Measurements from ENCODE around the gene SIL1. TPM values are rescaled to one million over a fixed set of nuclear protein-coding genes. Genes with fewer than 3 reads are reported as not detected.
A peak's percentile ranks its signal among the peaks of the same experiment; 100 is the strongest.
"Not testable (repeated sequence)": the region's sequence is repeated elsewhere in the genome, so short reads cannot be mapped to it uniquely, and the experiment has no call there.

Gene SIL1
- total and polyA plus RNA-seq, 2 of the 13 experiments (the other 11 are each of a cell fraction or from before 2014, with no cell fraction given) = 26.0 to 30.0 TPM

DNA sequence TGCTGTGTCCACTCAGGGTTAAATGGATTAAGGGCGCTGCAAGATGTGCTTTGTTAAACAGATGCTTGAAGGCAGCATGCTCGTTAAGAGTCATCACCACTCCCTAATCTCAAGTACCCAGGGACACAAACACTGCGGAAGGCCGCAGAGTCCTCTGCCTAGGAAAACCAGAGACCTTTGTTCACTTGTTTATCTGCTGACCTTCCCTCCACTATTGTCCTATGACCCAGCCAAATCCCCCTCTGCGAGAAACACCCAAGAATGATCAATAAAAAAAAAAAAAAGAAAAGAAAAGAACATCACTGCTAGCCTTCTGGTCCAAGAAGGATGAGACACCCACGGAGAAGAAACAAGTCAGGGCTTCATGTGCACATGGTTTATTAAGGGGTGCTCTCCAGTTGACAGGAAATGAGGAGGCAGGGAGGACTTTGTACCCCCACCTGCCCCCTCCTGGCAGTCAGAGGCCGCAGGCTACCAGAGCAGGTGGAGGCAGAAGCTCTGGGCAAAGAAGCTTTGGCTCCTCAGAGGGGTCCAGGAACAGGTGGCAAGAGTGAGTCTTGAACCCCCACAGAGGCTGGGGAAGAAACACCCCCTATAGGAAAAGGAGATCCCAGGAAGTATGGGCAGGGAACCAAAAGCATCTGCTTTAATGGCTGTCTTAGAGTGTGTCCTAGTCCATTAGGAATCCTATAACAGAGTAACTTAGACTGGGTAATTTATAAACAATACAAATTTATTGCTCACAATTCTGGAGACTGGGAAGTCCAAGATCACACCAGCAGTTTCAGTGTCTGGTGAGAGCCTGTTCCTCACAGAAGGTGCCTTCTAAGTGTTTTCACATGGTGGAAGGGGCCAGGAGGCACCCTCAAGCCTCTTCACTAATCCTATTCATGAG is 140.9 kb downstream of the SIL1 start:
- H3K36me3 ChIP-seq (replicated peaks in 1 of 2; ENCODE audit: control insufficient read depth in 1 of 2, insufficient read depth in 2 of 2, low read length in 2 of 2); H3K9me3 ChIP-seq (ENCODE audit: low read length); FAIRE-seq; POLR2A ChIA-PET; H3K9ac ChIP-seq (ENCODE audit: insufficient read depth, low read depth, low read length); BruUV-seq (replicated peaks); H3K27me3 ChIP-seq (ENCODE audit: control insufficient read depth in 1 of 2, insufficient read depth in 2 of 2, low read length in 2 of 2); H3K79me2 ChIP-seq (ENCODE audit: insufficient read depth, low read length); intact Hi-C loops (cut with micrococcal nuclease; ENCODE audit: unreplicated experiment); H4K20me1 ChIP-seq (ENCODE audit: insufficient read depth, low read length); in situ Hi-C loops (cut with HindIII; ENCODE audit: extremely low pct_ligation_motif_present, low pct_unique_long_range_greater_than_20kb); CTCF ChIA-PET (ENCODE audit: low intra/inter-chr PET ratio, low total read pairs); H3K4me3 ChIP-seq (replicated peaks in 1 of 3; ENCODE audit: insufficient read depth in 1 of 3, low read depth in 2 of 3, low read length in 3 of 3): not testable (repeated sequence)
- peak; percentile 23 for DNase-seq (ENCODE audit: low spot score)
- WGBS (ENCODE audit: low lambda C conversion rate) = 47% methylated on average over 4 of the region's 7 CpGs
- H3K4me2 ChIP-seq (ENCODE audit: low read depth, low read length) = peak overlapping the region; percentile 45
- H3K4me1 ChIP-seq (ENCODE audit: insufficient read depth, low read length) = peaks cover 16% of the 10 kb centered on the region
- H2AFZ ChIP-seq (ENCODE audit: low read length) = peak overlapping the region; percentile 60
- peak overlapping the region; percentile 44 for H3K27ac ChIP-seq (ENCODE audit: extremely low read length, insufficient read depth, low read length)
- peak; percentile 96 for ATAC-seq
- TF ChIP-seq ZNF564 (CRISPR knock-in tag; IDR thresholded peaks at IDR 0.05) (peak; percentile 76; the same call in 1 of the 2 replicates), BCL6 (CRISPR knock-in tag; IDR thresholded peaks at IDR 0.05) (peak; percentile 59), PPARG (CRISPR knock-in tag; conservative IDR thresholded peaks at IDR 0.05) (0 out of 2 replicates have a peak, but pooled peaks have one; percentile 12)
- TF ChIP-seq, protein P1, sequence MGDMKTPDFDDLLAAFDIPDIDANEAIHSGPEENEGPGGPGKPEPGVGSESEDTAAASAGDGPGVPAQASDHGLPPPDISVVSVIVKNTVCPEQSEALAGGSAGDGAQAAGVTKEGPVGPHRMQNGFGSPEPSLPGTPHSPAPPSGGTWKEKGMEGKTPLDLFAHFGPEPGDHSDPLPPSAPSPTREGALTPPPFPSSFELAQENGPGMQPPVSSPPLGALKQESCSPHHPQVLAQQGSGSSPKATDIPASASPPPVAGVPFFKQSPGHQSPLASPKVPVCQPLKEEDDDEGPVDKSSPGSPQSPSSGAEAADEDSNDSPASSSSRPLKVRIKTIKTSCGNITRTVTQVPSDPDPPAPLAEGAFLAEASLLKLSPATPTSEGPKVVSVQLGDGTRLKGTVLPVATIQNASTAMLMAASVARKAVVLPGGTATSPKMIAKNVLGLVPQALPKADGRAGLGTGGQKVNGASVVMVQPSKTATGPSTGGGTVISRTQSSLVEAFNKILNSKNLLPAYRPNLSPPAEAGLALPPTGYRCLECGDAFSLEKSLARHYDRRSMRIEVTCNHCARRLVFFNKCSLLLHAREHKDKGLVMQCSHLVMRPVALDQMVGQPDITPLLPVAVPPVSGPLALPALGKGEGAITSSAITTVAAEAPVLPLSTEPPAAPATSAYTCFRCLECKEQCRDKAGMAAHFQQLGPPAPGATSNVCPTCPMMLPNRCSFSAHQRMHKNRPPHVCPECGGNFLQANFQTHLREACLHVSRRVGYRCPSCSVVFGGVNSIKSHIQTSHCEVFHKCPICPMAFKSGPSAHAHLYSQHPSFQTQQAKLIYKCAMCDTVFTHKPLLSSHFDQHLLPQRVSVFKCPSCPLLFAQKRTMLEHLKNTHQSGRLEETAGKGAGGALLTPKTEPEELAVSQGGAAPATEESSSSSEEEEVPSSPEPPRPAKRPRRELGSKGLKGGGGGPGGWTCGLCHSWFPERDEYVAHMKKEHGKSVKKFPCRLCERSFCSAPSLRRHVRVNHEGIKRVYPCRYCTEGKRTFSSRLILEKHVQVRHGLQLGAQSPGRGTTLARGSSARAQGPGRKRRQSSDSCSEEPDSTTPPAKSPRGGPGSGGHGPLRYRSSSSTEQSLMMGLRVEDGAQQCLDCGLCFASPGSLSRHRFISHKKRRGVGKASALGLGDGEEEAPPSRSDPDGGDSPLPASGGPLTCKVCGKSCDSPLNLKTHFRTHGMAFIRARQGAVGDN (CRISPR knock-in tag; IDR thresholded peaks at IDR 0.05) = peak; percentile 52
- TF ChIP-seq, protein P2, sequence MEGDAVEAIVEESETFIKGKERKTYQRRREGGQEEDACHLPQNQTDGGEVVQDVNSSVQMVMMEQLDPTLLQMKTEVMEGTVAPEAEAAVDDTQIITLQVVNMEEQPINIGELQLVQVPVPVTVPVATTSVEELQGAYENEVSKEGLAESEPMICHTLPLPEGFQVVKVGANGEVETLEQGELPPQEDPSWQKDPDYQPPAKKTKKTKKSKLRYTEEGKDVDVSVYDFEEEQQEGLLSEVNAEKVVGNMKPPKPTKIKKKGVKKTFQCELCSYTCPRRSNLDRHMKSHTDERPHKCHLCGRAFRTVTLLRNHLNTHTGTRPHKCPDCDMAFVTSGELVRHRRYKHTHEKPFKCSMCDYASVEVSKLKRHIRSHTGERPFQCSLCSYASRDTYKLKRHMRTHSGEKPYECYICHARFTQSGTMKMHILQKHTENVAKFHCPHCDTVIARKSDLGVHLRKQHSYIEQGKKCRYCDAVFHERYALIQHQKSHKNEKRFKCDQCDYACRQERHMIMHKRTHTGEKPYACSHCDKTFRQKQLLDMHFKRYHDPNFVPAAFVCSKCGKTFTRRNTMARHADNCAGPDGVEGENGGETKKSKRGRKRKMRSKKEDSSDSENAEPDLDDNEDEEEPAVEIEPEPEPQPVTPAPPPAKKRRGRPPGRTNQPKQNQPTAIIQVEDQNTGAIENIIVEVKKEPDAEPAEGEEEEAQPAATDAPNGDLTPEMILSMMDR (CRISPR knock-in tag; IDR thresholded peaks at IDR 0.05) = peak; percentile 43; the same call in 1 of the 2 replicates
- TF ChIP-seq, protein P3, sequence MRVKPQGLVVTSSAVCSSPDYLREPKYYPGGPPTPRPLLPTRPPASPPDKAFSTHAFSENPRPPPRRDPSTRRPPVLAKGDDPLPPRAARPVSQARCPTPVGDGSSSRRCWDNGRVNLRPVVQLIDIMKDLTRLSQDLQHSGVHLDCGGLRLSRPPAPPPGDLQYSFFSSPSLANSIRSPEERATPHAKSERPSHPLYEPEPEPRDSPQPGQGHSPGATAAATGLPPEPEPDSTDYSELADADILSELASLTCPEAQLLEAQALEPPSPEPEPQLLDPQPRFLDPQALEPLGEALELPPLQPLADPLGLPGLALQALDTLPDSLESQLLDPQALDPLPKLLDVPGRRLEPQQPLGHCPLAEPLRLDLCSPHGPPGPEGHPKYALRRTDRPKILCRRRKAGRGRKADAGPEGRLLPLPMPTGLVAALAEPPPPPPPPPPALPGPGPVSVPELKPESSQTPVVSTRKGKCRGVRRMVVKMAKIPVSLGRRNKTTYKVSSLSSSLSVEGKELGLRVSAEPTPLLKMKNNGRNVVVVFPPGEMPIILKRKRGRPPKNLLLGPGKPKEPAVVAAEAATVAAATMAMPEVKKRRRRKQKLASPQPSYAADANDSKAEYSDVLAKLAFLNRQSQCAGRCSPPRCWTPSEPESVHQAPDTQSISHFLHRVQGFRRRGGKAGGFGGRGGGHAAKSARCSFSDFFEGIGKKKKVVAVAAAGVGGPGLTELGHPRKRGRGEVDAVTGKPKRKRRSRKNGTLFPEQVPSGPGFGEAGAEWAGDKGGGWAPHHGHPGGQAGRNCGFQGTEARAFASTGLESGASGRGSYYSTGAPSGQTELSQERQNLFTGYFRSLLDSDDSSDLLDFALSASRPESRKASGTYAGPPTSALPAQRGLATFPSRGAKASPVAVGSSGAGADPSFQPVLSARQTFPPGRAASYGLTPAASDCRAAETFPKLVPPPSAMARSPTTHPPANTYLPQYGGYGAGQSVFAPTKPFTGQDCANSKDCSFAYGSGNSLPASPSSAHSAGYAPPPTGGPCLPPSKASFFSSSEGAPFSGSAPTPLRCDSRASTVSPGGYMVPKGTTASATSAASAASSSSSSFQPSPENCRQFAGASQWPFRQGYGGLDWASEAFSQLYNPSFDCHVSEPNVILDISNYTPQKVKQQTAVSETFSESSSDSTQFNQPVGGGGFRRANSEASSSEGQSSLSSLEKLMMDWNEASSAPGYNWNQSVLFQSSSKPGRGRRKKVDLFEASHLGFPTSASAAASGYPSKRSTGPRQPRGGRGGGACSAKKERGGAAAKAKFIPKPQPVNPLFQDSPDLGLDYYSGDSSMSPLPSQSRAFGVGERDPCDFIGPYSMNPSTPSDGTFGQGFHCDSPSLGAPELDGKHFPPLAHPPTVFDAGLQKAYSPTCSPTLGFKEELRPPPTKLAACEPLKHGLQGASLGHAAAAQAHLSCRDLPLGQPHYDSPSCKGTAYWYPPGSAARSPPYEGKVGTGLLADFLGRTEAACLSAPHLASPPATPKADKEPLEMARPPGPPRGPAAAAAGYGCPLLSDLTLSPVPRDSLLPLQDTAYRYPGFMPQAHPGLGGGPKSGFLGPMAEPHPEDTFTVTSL (CRISPR knock-in tag; IDR thresholded peaks at IDR 0.05; ENCODE audit: borderline replicate concordance) = 0 out of 2 replicates have a peak, but pooled peaks have one; percentile 22
